ENCODE data around the gene RAD9A. TPM values are rescaled to one million over a fixed set of nuclear protein-coding genes. Genes with fewer than 3 reads are reported as not detected.

Gene RAD9A
- total RNA-seq, 1 experiment from 2014 or later = 38.4 TPM

GRCh38 chr11:67408437-67409200, 16.8 kb downstream of the RAD9A start:
- DNase-seq (ENCODE audit: low spot score) = no peak

GRCh38 chr11:67409261-67409666, 17.5 kb downstream of the RAD9A start:
- DNase-seq (ENCODE audit: low spot score) = no peak

GRCh38 chr11:67409781-67410368, 18.1 kb downstream of the RAD9A start:
- peak; percentile 40 for DNase-seq (ENCODE audit: low spot score)

- no peak for DNase-seq (ENCODE audit: low spot score)
These were observed 18.6 kb downstream of the RAD9A start for GRCh38 chr11:67410369-67410831.

- no peak for DNase-seq (ENCODE audit: low spot score)
These were observed 19.4 kb downstream of the RAD9A start for GRCh38 chr11:67410984-67411784.

- DNase-seq (ENCODE audit: low spot score) = no peak
These were observed 20.0 kb downstream of the RAD9A start for GRCh38 chr11:67411785-67412152.

GRCh38 chr11:67412495-67413179, 20.9 kb downstream of the RAD9A start:
- no peak for DNase-seq (ENCODE audit: low spot score)

GRCh38 chr11:67413266-67413849, 21.6 kb downstream of the RAD9A start:
- no peak for DNase-seq (ENCODE audit: low spot score)

GRCh38 chr11:67415501-67416304, 23.9 kb downstream of the RAD9A start, which contains the start of gene CARNS1:
CARNS1 (plus strand) TSS chr11:67415678; CDS start chr11:67416200, 522 bp downstream.
- no peak for DNase-seq (ENCODE audit: low spot score)

GRCh38 chr11:67416416-67417335, 24.9 kb downstream of the RAD9A start:
- peak; percentile 63 for DNase-seq (ENCODE audit: low spot score)

- DNase-seq (ENCODE audit: low spot score) = no peak
These were observed 25.6 kb downstream of the RAD9A start for GRCh38 chr11:67417425-67417824.

GRCh38 chr11:67418476-67419281, 26.9 kb downstream of the RAD9A start:
- DNase-seq (ENCODE audit: low spot score) = no peak

GRCh38 chr11:67419325-67420049, 27.7 kb downstream of the RAD9A start:
- DNase-seq (ENCODE audit: low spot score) = no peak

GRCh38 chr11:67420147-67420645, 28.4 kb downstream of the RAD9A start:
- DNase-seq (ENCODE audit: low spot score) = no peak

GRCh38 chr11:67420646-67421429, 29.1 kb downstream of the RAD9A start:
- DNase-seq (ENCODE audit: low spot score) = peak; percentile 99

GRCh38 chr11:67421430-67422031, 29.7 kb downstream of the RAD9A start:
- no peak for DNase-seq (ENCODE audit: low spot score)

Measured in HT-29 (cell line).